Right lobe of liver (tissue), 6 donors: ENCODE data around the gene RBM47. TPM values are rescaled to one million over a fixed set of nuclear protein-coding genes. Genes with fewer than 3 reads are reported as not detected.
"Not testable (repeated sequence)": the region's sequence is repeated elsewhere in the genome, so short reads cannot be mapped to it uniquely, and the experiment has no call there.

Source experiments
- ATAC-seq, 4 donors: fragments of 200-7000 bp; cut with Tn5 transposase; one replicate each; pipeline ENCODE4 v1.9.1; 2020; ENCODE audit warnings: mild to moderate bottlenecking in 4 of 4, moderate library complexity in 4 of 4
- DNase-seq, 3 donors: peaks; one replicate each; pipeline ENCODE4 v3.0.0-alpha.2; 2020
- H3K27ac ChIP-seq, 3 donors: fragments of 200-600 bp; one replicate each; pipeline ENCODE4 v1.8.0; 2022
- H3K27me3 ChIP-seq, 2 donors: fragments of 200-600 bp; one replicate each; pipeline ENCODE4 v1.8.0; 2022
- H3K36me3 ChIP-seq, 4 donors: fragments of 200-600 bp; sonication (generic) in 1 of 4; one replicate each; pipeline versions ENCODE4 v1.5.1 to v1.8.0; 2017 to 2022; ENCODE audit warnings: control low read depth in 1 of 4
- H3K4me1 ChIP-seq, 4 donors: fragments of 200-600 bp; sonication (generic) in 1 of 4; one replicate each; pipeline versions ENCODE4 v1.5.1 to v1.8.0; 2017 to 2022; ENCODE audit warnings: control low read depth in 1 of 4
- H3K4me3 ChIP-seq, 3 donors: fragments of 200-600 bp; one replicate each; pipeline ENCODE4 v1.8.0; 2022
- H3K9me3 ChIP-seq, 4 donors: fragments of 200-600 bp; sonication (generic) in 1 of 4; one replicate each; pipeline versions ENCODE4 v1.5.1 to v1.8.0; 2017 to 2022; ENCODE audit warnings: control low read depth in 1 of 4
- POLR2A ChIP-seq: fragments of 450-650 bp; IDR thresholded peaks from one replicate; pipeline ENCODE4 v1.6.1; 2017; ENCODE audit warnings: antibody characterized with exemption, mild to moderate bottlenecking
- WGBS: methylation state at CpG from one replicate; pipeline ENCODE4 v1.1.6; 2018; ENCODE audit warnings: low coverage, low lambda C conversion rate; ENCODE audit not compliant: insufficient coverage; ENCODE audit errors: missing lambda C conversion rate; 5-methylcytosine and 5-hydroxymethylcytosine counted together
- intact Hi-C, 2 donors: fragments of 100-400 bp; cut with DNase I; formaldehyde crosslinking; loops; one replicate each; pipeline versions ENCODE4 v1.11.2 to v1.14.1; 2022
- total RNA-seq, 6 experiments: library from RNA; depleted of rRNA in 2 of 6; stranded (reverse); fragments of >200 nt in 2 of 6; fragmentation: NEBNext Ultra II Directional in 3 of 6; extraction: Animal tissue kit (Norgen Biotek cat#: 25700) in 3 of 6; gene quantifications; one replicate each; pipeline versions ENCODE4 v1.1.0 to v1.2.4, GENCODE V29; 2016 to 2023
- TF ChIP-seq, protein P1 (sequence below), 4 donors: fragments of 200-600 bp in 3 of 4; fragments of 450-650 bp in 1 of 4; IDR thresholded peaks; one replicate each; pipeline versions ENCODE4 v1.5.1 to v1.8.0; 2016 to 2022; ENCODE audit warnings: antibody characterized with exemption in 4 of 4, mild to moderate bottlenecking in 2 of 4
- donor health status: DM: no; HTN: yes; CAD: no.
- donor health status: DM: no; HTN: no; CAD: no.
- donor health status: DM: no; HTN: no; CAD: no.
- donor health status: DM: no; HTN: yes; CAD: no.
- donor health status: DM: no; HTN: yes; CAD: no.

RBM47 gene
- total RNA-seq, 6 experiments from 2014 or later, result 29.5 to 85.0 (median 51.1) TPM

GRCh38 chr4:40412866-40413795 lies 216.5 kb downstream of the RBM47 start:
- ATAC-seq (peak in 1 of 4 donors; percentile 36), DNase-seq (no peak)
- intact Hi-C loops, result no loop called here
- WGBS, result 57% methylated on average over 10 of the region's 10 CpGs
- Histone ChIP-seq H3K27me3 (no peaks in the 10 kb centered on the region), H3K4me1 (peaks cover 0 to 29% (median 10%) of the 10 kb centered on the region in 4 donors), H3K4me3 (no peak overlapping the region), H3K27ac (no peak overlapping the region), H3K36me3 (no peaks in the 10 kb centered on the region), H3K9me3 (no peaks in the 10 kb centered on the region)
- TF ChIP-seq, protein P1, sequence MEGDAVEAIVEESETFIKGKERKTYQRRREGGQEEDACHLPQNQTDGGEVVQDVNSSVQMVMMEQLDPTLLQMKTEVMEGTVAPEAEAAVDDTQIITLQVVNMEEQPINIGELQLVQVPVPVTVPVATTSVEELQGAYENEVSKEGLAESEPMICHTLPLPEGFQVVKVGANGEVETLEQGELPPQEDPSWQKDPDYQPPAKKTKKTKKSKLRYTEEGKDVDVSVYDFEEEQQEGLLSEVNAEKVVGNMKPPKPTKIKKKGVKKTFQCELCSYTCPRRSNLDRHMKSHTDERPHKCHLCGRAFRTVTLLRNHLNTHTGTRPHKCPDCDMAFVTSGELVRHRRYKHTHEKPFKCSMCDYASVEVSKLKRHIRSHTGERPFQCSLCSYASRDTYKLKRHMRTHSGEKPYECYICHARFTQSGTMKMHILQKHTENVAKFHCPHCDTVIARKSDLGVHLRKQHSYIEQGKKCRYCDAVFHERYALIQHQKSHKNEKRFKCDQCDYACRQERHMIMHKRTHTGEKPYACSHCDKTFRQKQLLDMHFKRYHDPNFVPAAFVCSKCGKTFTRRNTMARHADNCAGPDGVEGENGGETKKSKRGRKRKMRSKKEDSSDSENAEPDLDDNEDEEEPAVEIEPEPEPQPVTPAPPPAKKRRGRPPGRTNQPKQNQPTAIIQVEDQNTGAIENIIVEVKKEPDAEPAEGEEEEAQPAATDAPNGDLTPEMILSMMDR (IDR thresholded peaks at IDR 0.05), result no peak
- TF ChIP-seq POLR2A, result no peak

DNA sequence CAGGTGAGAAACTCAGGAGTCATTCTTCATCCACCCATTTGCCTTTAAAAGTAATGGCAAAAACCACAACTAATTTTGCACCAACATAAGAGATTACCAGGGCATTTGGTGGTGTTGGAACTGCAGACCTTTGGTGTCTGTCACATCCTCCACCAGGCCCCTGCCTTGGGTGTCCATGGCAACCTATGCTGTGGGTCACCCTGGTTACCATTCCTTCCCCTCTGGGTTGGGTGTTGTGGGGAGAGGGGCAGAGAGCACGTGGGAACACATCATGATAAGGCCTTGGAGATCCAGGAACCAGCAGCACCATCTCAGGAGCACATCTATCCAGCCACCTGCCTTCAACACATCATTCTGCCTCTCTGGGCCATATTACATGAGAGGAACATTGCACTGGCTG lies 217.3 kb downstream of the RBM47 start:
- TF ChIP-seq, protein P1 (IDR thresholded peaks at IDR 0.05), result no peak
- no peak for TF ChIP-seq POLR2A
- H3K4me3 ChIP-seq, result no peak overlapping the region
- H3K4me1 ChIP-seq, result peaks cover 0 to 22% (median 9%) of the 10 kb centered on the region in 4 donors
- intact Hi-C loops, result no loop called here
- H3K9me3 ChIP-seq, result no peaks in the 10 kb centered on the region
- ATAC-seq (no peak), DNase-seq (no peak)
- no peaks in the 10 kb centered on the region for H3K36me3 ChIP-seq
- WGBS, result 67% methylated on average over 1 of the region's 1 CpG
- H3K27ac ChIP-seq, result no peak overlapping the region
- no peaks in the 10 kb centered on the region for H3K27me3 ChIP-seq

- no peak overlapping the region for H3K27ac ChIP-seq
- no peaks in the 10 kb centered on the region for H3K27me3 ChIP-seq
- TF ChIP-seq POLR2A, result no peak
- H3K4me1 ChIP-seq, result peaks cover 0 to 17% (median 4%) of the 10 kb centered on the region in 4 donors
- no peak overlapping the region for H3K4me3 ChIP-seq
- no peak for DNase-seq
- 88% methylated on average over 1 of the region's 1 CpG for WGBS
- H3K9me3 ChIP-seq, result no peaks in the 10 kb centered on the region
- H3K36me3 ChIP-seq, result no peaks in the 10 kb centered on the region
- no peak for ATAC-seq
- intact Hi-C loops, result no loop called here
Measured at GRCh38 chr4:40409835-40410234, 219.8 kb downstream of the RBM47 start.

DNA sequence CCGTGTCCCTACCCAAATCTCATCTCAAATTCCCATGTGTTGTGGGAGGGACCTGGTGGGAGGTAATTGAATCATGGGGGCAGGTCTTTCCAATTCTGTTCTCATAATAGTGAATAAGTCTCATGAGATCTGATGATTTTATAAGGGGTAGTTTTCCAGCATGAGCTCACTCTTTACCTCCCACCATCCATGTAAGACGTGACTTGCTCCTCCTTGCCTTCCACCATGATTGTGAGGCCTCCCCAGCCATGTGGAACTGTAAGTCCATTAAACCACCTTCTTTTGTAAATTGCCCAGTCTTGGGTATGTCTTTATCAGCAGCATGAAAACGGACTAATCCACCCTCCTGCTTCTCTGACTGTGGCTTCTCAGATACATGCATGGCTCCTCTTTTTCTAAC lies 222.2 kb downstream of the RBM47 start:
- DNase-seq, intact Hi-C loops: not testable (repeated sequence)
- 100% methylated on average over 3 of the region's 3 CpGs for WGBS

GRCh38 chr4:40406340-40406739 lies 223.3 kb downstream of the RBM47 start:
- no peak overlapping the region for H3K27ac ChIP-seq
- WGBS, result 93% methylated on average over 4 of the region's 4 CpGs
- ATAC-seq (no peak), DNase-seq (no peak)
- TF ChIP-seq, protein P1 (IDR thresholded peaks at IDR 0.05), result no peak
- TF ChIP-seq POLR2A, result no peak
- H3K27me3 ChIP-seq, result no peaks in the 10 kb centered on the region
- H3K9me3 ChIP-seq, result no peaks in the 10 kb centered on the region
- no peak overlapping the region for H3K4me3 ChIP-seq
- intact Hi-C loops, result no loop called here
- peaks cover 0 to 24% (median 4%) of the 10 kb centered on the region in 4 donors for H3K4me1 ChIP-seq
- H3K36me3 ChIP-seq, result no peaks in the 10 kb centered on the region

More for the DNA sequence above, 222.2 kb downstream of the RBM47 start:
- peaks cover 0 to 24% (median 4%) of the 10 kb centered on the region in 4 donors for H3K4me1 ChIP-seq
- H3K27me3 ChIP-seq, H3K9me3 ChIP-seq, ATAC-seq, H3K4me3 ChIP-seq, H3K36me3 ChIP-seq, H3K27ac ChIP-seq: not testable (repeated sequence)
